H1 (cell line): ENCODE data around the gene SLC45A1. TPM values are rescaled to one million over a fixed set of nuclear protein-coding genes. Genes with fewer than 3 reads are reported as not detected.

Experiments
- CTCF ChIA-PET: fragments of 300-600 bp; sonication (Branson Sonifier 250); formaldehyde crosslinking; loops from one replicate; lab custom pipeline; 2021; ENCODE audit not compliant: partially characterized antibody; lab: Charles Lee
- POLR2A ChIA-PET: fragments of 300-600 bp; sonication (Branson Sonifier 250); formaldehyde crosslinking; loops from one replicate; lab custom pipeline; 2021; ENCODE audit warnings: inconsistent platforms; ENCODE audit not compliant: partially characterized antibody; lab: Charles Lee
- DNase-seq, 2 experiments: peaks; one replicate each; pipeline versions ENCODE4 v3.0.0 to v3.0.0-alpha.2; 2010 to 2022; ENCODE audit warnings: low spot score in 2 of 2, low read depth in 1 of 2, mixed read lengths in 1 of 2
- FAIRE-seq: peaks from 2 replicates; lab custom pipeline; 2011; peaks lifted over from hg19 to GRCh38; lab: Jason Lieb, UNC
- H2AFZ ChIP-seq: 2 replicates; pipeline ENCODE4 v1.8.1; 2012; ENCODE audit warnings: low read length, inconsistent platforms
- H2AK5ac ChIP-seq: 2 replicates; pipeline ENCODE4 v1.6.1; 2013; ENCODE audit warnings: low read depth, low read length
- H2BK120ac ChIP-seq: replicated peaks from 2 replicates; pipeline ENCODE3; 2013; ENCODE audit warnings: low read depth, low read length, inconsistent platforms
- H2BK12ac ChIP-seq: 2 replicates; pipeline ENCODE4 v1.6.1; 2013; ENCODE audit warnings: low read depth, low read length
- H2BK15ac ChIP-seq: 2 replicates; pipeline ENCODE4 v1.6.1; 2013; ENCODE audit warnings: low read length
- H2BK20ac ChIP-seq: 2 replicates; pipeline ENCODE4 v1.6.1; 2013; ENCODE audit warnings: low read length
- H2BK5ac ChIP-seq: 2 replicates; pipeline ENCODE4 v1.6.1; 2013; ENCODE audit warnings: low read depth, low read length
- H3K14ac ChIP-seq: 2 replicates; pipeline ENCODE4 v1.6.1; 2013; ENCODE audit warnings: inconsistent platforms; ENCODE audit not compliant: insufficient read length
- H3K18ac ChIP-seq: 2 replicates; pipeline ENCODE4 v1.6.1; 2013; ENCODE audit warnings: low read length; ENCODE audit errors: extremely low read depth
- H3K23ac ChIP-seq: 2 replicates; pipeline ENCODE4 v1.6.1; 2013; ENCODE audit warnings: inconsistent platforms; ENCODE audit not compliant: insufficient read length
- H3K23me2 ChIP-seq: 2 replicates; pipeline ENCODE4 v1.6.1; 2013; ENCODE audit warnings: low read depth, low read length
- H3K27ac ChIP-seq: 2 replicates; pipeline ENCODE4 v1.6.1; 2011; ENCODE audit warnings: low read depth, low read length, inconsistent platforms
- H3K27me3 ChIP-seq, 4 experiments: replicated peaks in 1 of 4; 1 replicate in 1 of 4; 2 replicates in 3 of 4; pipeline versions ENCODE4 v1.6.1 to v1.8.1; 2011 to 2013; ENCODE audit warnings: low read length in 3 of 4, mild to moderate bottlenecking in 3 of 4, inconsistent platforms in 2 of 4, mixed read lengths in 2 of 4, moderate library complexity in 1 of 4; ENCODE audit not compliant: control insufficient read depth in 3 of 4, insufficient read depth in 3 of 4; ENCODE audit errors: extremely low read depth in 1 of 4
- H3K36me3 ChIP-seq, 4 experiments: 2 replicates each; pipeline versions ENCODE4 v1.6.1 to v1.8.1; 2011 to 2013; ENCODE audit warnings: mild to moderate bottlenecking in 4 of 4, low read length in 3 of 4, moderate library complexity in 2 of 4, control low read depth in 1 of 4, inconsistent platforms in 1 of 4; ENCODE audit not compliant: insufficient read depth in 4 of 4, control insufficient read depth in 2 of 4
- H3K4ac ChIP-seq: replicated peaks from 2 replicates; pipeline ENCODE3; 2013; ENCODE audit warnings: low read length, low read depth, mixed read lengths, inconsistent platforms; ENCODE audit not compliant: insufficient read length
- H3K4me1 ChIP-seq, 4 experiments: replicated peaks in 1 of 4; 1 replicate in 1 of 4; 2 replicates in 3 of 4; pipeline versions ENCODE4 v1.6.1 to v1.8.1; 2011 to 2013; ENCODE audit warnings: low read length in 3 of 4, inconsistent platforms in 2 of 4, mixed read lengths in 1 of 4; ENCODE audit not compliant: insufficient read depth in 4 of 4, control insufficient read depth in 3 of 4
- H3K4me2 ChIP-seq, 2 experiments: 2 replicates each; pipeline versions ENCODE4 v1.6.1 to v1.8.1; 2011 to 2013; ENCODE audit warnings: low read depth in 2 of 2, low read length in 2 of 2, control low read depth in 1 of 2, inconsistent platforms in 1 of 2, mild to moderate bottlenecking in 1 of 2; ENCODE audit not compliant: insufficient read depth in 1 of 2
- H3K4me3 ChIP-seq, 4 experiments: fragments of 200-600, 300-600 bp in 1 of 4; sonication (generic), shearing (Covaris generic), sonication (Bioruptor Twin) in 1 of 4; 2 replicates each; pipeline versions ENCODE4 v1.5.1 to v1.8.1; 2011 to 2016; ENCODE audit warnings: low read length in 4 of 4, low read depth in 3 of 4, control low read depth in 2 of 4, inconsistent platforms in 2 of 4, mild to moderate bottlenecking in 2 of 4, mixed read lengths in 1 of 4, moderate library complexity in 1 of 4; ENCODE audit not compliant: insufficient read depth in 2 of 4; ENCODE audit errors: extremely low read depth in 1 of 4
- H3K56ac ChIP-seq: replicated peaks from 2 replicates; pipeline ENCODE3; 2013; ENCODE audit warnings: low read depth, mild to moderate bottlenecking, mixed read lengths, low read length, inconsistent platforms; ENCODE audit not compliant: insufficient read length
- H3K79me1 ChIP-seq: 2 replicates; pipeline ENCODE4 v1.6.1; 2013; ENCODE audit warnings: low read depth, low read length, control low read depth
- H3K79me2 ChIP-seq, 2 experiments: 2 replicates each; pipeline versions ENCODE4 v1.6.1 to v1.8.1; 2012 to 2013; ENCODE audit warnings: low read length in 2 of 2, mild to moderate bottlenecking in 2 of 2, inconsistent platforms in 1 of 2; ENCODE audit not compliant: insufficient read depth in 2 of 2, control insufficient read depth in 1 of 2
- H3K9ac ChIP-seq, 4 experiments: replicated peaks in 1 of 4; 1 replicate in 1 of 4; 2 replicates in 3 of 4; pipeline versions ENCODE4 v1.6.1 to v1.8.1; 2011 to 2013; ENCODE audit warnings: low read depth in 3 of 4, low read length in 3 of 4, control low read depth in 2 of 4, mild to moderate bottlenecking in 2 of 4, moderate library complexity in 2 of 4, inconsistent platforms in 1 of 4; ENCODE audit errors: extremely low read depth in 1 of 4
- H3K9me3 ChIP-seq, 2 experiments: 2 replicates each; pipeline versions ENCODE4 v1.6.1 to v1.8.1; 2012 to 2013; ENCODE audit warnings: mild to moderate bottlenecking in 2 of 2, moderate library complexity in 2 of 2, control low read depth in 1 of 2, inconsistent platforms in 1 of 2, low read depth in 1 of 2, low read length in 1 of 2, mixed read lengths in 1 of 2; ENCODE audit not compliant: insufficient read depth in 2 of 2
- H4K20me1 ChIP-seq, 2 experiments: replicated peaks in 1 of 2; 2 replicates each; pipeline versions ENCODE3 to v1.8.1; 2011 to 2013; ENCODE audit warnings: inconsistent platforms in 2 of 2, low read length in 2 of 2, mild to moderate bottlenecking in 1 of 2; ENCODE audit not compliant: insufficient read depth in 2 of 2, control insufficient read depth in 1 of 2
- H4K5ac ChIP-seq: 2 replicates; pipeline ENCODE4 v1.6.1; 2013; ENCODE audit warnings: low read length, low read depth, mixed read lengths, inconsistent platforms; ENCODE audit not compliant: insufficient read length
- H4K8ac ChIP-seq: 2 replicates; pipeline ENCODE4 v1.8.0; 2013; ENCODE audit warnings: mild to moderate bottlenecking, moderate library complexity, low read length, inconsistent platforms; ENCODE audit not compliant: insufficient read depth; ENCODE audit errors: extremely low read depth
- H4K91ac ChIP-seq: replicated peaks from 2 replicates; pipeline ENCODE3; 2013; ENCODE audit warnings: low read length, mixed read lengths, inconsistent platforms; ENCODE audit not compliant: insufficient read length
- BRCA1 ChIP-seq: IDR thresholded peaks from 2 replicates; pipeline ENCODE4 v1.6.1; 2012; ENCODE audit warnings: low read depth, low read length, improper control_type of control experiment
- CEBPB ChIP-seq: IDR thresholded peaks from 2 replicates; pipeline ENCODE4 v1.6.1; 2012; ENCODE audit warnings: low read depth, low read length
- CHD1 ChIP-seq: IDR thresholded peaks from 2 replicates; pipeline ENCODE4 v1.6.1; 2012; ENCODE audit warnings: low read depth, low read length, improper control_type of control experiment
- EGR1 ChIP-seq: IDR thresholded peaks from 2 replicates; pipeline ENCODE4 v1.6.1; 2011; ENCODE audit warnings: low read depth, low read length, borderline replicate concordance
- HDAC2 ChIP-seq, 2 experiments: fragments of 300-600 bp in 1 of 2; sonication (generic) in 1 of 2; IDR thresholded peaks; 2 replicates each; pipeline ENCODE4 v1.6.1; 2011 to 2012; ENCODE audit warnings: low read depth in 2 of 2, low read length in 2 of 2, mild to moderate bottlenecking in 2 of 2, moderate library complexity in 2 of 2, borderline replicate concordance in 1 of 2, inconsistent platforms in 1 of 2
- NANOG ChIP-seq: IDR thresholded peaks from 2 replicates; pipeline ENCODE4 v1.6.1; 2011; ENCODE audit warnings: low read length, low read depth, mild to moderate bottlenecking, inconsistent platforms; ENCODE audit not compliant: insufficient read depth, poor library complexity, severe bottlenecking
- PHF8 ChIP-seq: fragments of 200-600 bp; sonication (generic); conservative IDR thresholded peaks from 2 replicates; pipeline ENCODE4 v1.7.1; 2012; ENCODE audit warnings: low read depth, mild to moderate bottlenecking, inconsistent platforms, low read length, moderate library complexity
- SIX5 ChIP-seq: IDR thresholded peaks from 2 replicates; pipeline ENCODE4 v1.6.1; 2011; ENCODE audit warnings: mild to moderate bottlenecking, low read depth, low read length
- SP1 ChIP-seq: IDR thresholded peaks from 2 replicates; pipeline ENCODE4 v1.6.1; 2011; ENCODE audit warnings: low read depth, low read length
- TCF12 ChIP-seq: IDR thresholded peaks from 2 replicates; pipeline ENCODE4 v1.6.1; 2011; ENCODE audit warnings: low read depth, mild to moderate bottlenecking, low read length
- TEAD4 ChIP-seq: IDR thresholded peaks from 2 replicates; pipeline ENCODE4 v1.6.1; 2012; ENCODE audit warnings: low read depth, low read length, inconsistent platforms, mixed read lengths
- YY1 ChIP-seq: IDR thresholded peaks from 2 replicates; pipeline ENCODE4 v1.6.1; 2011; ENCODE audit warnings: low read depth, mild to moderate bottlenecking, low read length
- WGBS, 2 experiments: shearing (Covaris generic) in 1 of 2; methylation state at CpG; one replicate each; pipeline versions ENCODE4 v1.1.6 to v1.1.7; 2013 to 2015; ENCODE audit warnings: low lambda C conversion rate in 2 of 2, mixed read lengths in 2 of 2, inconsistent platforms in 1 of 2, low coverage in 1 of 2, missing lambda C conversion rate in 1 of 2; ENCODE audit not compliant: insufficient replicate concordance in 2 of 2, insufficient coverage in 1 of 2, insufficient read length in 1 of 2; ENCODE audit errors: extremely low coverage in 1 of 2, missing lambda C conversion rate in 1 of 2; 5-methylcytosine and 5-hydroxymethylcytosine counted together
- polyA plus RNA-seq, 7 experiments: library from polyadenylated mRNA; depleted of rRNA in 3 of 7; stranded (reverse) in 5 of 7; unstranded in 2 of 7; fragments of >200 nt in 5 of 7; fragments of 200-250 nt in 2 of 7; gene quantifications; 1 replicate in 5 of 7; 2 replicates in 1 of 7; 4 replicates in 1 of 7; pipeline versions ENCODE4 v1.2.1 to v1.2.3, GENCODE V29; 2011 to 2013; ENCODE audit warnings: missing spikeins in 2 of 7, mixed read lengths in 2 of 7
- total RNA-seq: library from RNA; stranded (reverse); fragmentation: NEBNext Ultra II Directional; extraction: Animal tissue kit (Norgen Biotek cat#: 25700); gene quantifications from 2 replicates; pipeline ENCODE4 v1.2.1, GENCODE V29; 2021

The SLC45A1 gene
- total and polyA plus RNA-seq, 2 of the 8 experiments (the other 6 are each of a cell fraction or from before 2014, with no cell fraction given): 1.0 to 1.7 TPM

DNA sequence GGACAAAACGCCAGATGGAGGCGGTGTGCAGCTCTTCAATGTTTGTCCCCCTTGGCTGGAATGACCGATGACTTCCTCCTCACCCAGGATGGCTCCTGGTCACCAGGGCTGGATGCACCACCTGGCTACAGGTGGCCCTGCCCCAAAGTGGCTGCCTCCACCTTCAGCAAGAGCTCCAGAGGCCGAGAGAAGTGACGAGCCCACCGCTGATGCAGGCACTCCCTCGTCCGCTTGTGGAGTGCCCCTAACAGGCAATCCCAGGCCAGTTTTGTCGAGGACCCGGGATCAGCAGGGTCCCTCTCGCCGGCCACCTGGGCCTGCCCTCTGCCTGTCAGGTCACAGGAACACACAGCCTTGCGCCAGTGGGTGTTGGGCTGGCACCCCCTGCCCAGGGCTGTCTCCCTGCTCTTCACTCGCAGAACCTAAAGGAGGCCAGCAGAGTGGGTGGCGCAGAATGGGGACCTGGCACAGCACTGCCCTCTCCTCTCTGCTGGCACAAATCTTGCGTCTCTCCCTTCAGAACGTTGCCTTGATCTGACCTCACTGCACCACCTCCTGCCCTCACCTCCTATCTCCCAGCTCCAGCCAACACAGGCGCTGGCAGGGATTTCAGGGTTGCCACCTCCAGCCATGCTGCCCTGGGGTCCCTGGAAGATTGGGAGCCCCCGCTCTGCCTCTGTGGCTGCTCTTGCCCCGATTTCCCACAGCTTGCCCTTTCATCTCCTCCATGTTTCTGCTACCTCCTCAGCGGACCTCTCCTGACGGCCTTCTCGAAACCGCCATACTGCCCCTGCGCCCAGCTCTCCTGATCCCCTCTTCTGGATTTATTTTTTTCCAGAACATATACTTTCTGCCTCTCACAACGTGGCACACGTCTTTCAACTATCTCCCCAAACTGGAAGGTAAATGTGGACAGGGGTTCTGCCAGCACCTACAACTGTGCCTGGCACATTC is 38.6 kb downstream of the SLC45A1 start:
- Histone ChIP-seq H2AFZ (no peak overlapping the region), H3K23me2 (no peaks in the 10 kb centered on the region), H2BK15ac (no peak overlapping the region), H3K79me1 (peaks cover 3% of the 10 kb centered on the region; the same call in 1 of the 2 replicates), H3K9ac (no peak overlapping the region), H2BK5ac (no peak overlapping the region), H3K9me3 (no peaks in the 10 kb centered on the region), H4K91ac (no peak overlapping the region), H3K23ac (no peak overlapping the region), H4K5ac (no peak overlapping the region), H3K4me3 (no peak overlapping the region), H3K27ac (no peak overlapping the region), H3K4me1 (peaks cover 0 to 4% (median 1%) of the 10 kb centered on the region in 4 experiments; a peak in 2 of 7 replicates), H4K8ac (no peak overlapping the region; the same call in 1 of the 2 replicates), H3K14ac (no peak overlapping the region), H3K36me3 (peaks cover 16 to 61% (median 47%) of the 10 kb centered on the region in 4 experiments), H2BK12ac (no peak overlapping the region), H3K56ac (no peak overlapping the region), H3K27me3 (no peaks in the 10 kb centered on the region), H3K79me2 (no peaks in the 10 kb centered on the region; a peak in 1 of 4 replicates), H2BK120ac (no peak overlapping the region), H3K18ac (no peak overlapping the region), H3K4me2 (no peak overlapping the region), H4K20me1 (peaks cover 9 to 13% of the 10 kb centered on the region in 2 experiments), H2BK20ac (no peak overlapping the region), H2AK5ac (no peak overlapping the region), H3K4ac (no peak overlapping the region)
- WGBS, 2 experiments: 94% methylated on average over 25 of the region's 27 CpGs; no CpG with 5 or more reads in 1 of the 2 experiments
- FAIRE-seq (no peak), DNase-seq (no peak)
- TF ChIP-seq TEAD4 (no peak), BRCA1 (no peak), CHD1 (no peak), SP1 (no peak), YY1 (no peak), NANOG (no peak), TCF12 (no peak), HDAC2 (IDR thresholded peaks at IDR 0.05; ENCODE audit: borderline replicate concordance in 1 of 2, low read depth in 2 of 2, low read length in 2 of 2) (no peak), SIX5 (no peak), CEBPB (no peak), EGR1 (no peak), PHF8 (no peak)
- ChIA-PET POLR2A (no interaction called here), CTCF (interaction anchor here (0.6 kb wide), 2 partner anchors 381 to 715 kb away, joined by 3 read pairs; no protein-coding TSS in a partner anchor)
